CD4-positive, alpha-beta T cell treated with Interleukin-15 for 4 hours (primary cell): Measurements from ENCODE around the gene TCEAL4.

Experiments used
- DNase-seq: peaks from one replicate; pipeline ENCODE4 v3.0.0-alpha.2; 2020; ENCODE audit warnings: low spot score

TCEAL4 gene

GRCh38 chrX:103585411-103586313 is at the start of gene TCEAL4:
TCEAL4 (plus strand) TSS chrX:103585515; CDS start chrX:103586676, 1,161 bp downstream.
- peak; percentile 23 for DNase-seq

DNA sequence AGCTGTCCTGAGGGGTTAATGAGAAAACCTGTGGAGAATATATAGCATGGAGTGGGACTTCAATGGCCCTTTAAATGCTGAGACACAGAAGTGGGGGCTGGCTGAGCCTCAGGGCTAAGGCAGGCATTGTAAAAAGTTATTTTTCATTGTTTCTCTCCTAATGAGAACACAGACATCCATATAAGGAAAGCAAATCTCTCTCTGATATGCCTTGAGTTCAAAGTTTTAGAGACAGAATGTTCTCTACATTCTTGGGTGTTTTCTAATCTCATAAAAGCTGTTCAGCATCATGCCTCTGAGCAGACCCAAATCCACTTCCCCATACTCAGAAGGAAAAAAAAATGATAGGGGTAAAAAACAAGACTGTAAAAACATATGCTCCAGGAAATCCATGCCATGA is 49.2 kb upstream of the TCEAL4 start:
- DNase-seq: no peak

GRCh38 chrX:103536732-103537131 is 48.6 kb upstream of the TCEAL4 start:
- no peak for DNase-seq

- no peak for DNase-seq
Measured at GRCh38 chrX:103537871-103538387, 47.4 kb upstream of the TCEAL4 start.

DNA sequence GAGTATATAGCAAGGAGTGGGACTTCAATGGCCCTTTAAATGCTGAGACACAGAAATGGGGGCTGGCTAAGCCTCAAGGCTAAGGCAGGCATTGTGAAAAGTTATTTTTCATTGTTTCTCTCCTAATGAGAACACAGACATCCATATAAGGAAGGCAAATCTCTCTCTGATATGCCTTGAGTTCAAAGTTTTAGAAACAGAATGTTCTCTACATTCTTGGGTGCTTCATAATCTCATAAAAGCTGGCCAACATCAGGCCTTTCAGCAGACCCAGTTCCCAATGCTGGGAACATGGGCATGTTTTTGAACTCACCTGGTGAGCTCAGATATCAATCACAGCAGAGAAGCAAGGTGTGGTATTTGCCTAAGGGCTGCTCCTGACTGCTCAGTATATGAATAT is 46.6 kb upstream of the TCEAL4 start:
- no peak for DNase-seq

DNA sequence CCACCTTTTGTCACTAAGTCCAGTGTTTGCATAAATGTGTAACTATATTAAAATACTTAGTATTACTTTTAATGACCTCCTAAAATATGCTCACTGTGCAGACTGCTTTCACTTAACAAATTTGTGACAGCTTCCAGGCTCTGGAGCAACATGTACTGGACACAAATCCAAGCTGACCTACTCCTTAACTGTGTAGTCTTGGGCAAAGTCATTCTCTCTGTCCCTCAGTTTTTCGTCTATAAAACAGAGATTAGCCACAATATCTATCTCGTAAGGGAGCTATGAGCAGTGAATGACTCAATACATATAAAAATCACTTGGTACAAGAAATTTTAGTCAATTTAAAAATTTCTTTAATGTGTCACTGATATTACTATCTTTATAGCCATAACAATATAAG is 45.6 kb upstream of the TCEAL4 start:
- DNase-seq: no peak

- no peak for DNase-seq
Measured at GRCh38 chrX:103540145-103540544, 45.2 kb upstream of the TCEAL4 start.

- no peak for DNase-seq
Measured at GRCh38 chrX:103549916-103550315, 35.4 kb upstream of the TCEAL4 start.

DNA sequence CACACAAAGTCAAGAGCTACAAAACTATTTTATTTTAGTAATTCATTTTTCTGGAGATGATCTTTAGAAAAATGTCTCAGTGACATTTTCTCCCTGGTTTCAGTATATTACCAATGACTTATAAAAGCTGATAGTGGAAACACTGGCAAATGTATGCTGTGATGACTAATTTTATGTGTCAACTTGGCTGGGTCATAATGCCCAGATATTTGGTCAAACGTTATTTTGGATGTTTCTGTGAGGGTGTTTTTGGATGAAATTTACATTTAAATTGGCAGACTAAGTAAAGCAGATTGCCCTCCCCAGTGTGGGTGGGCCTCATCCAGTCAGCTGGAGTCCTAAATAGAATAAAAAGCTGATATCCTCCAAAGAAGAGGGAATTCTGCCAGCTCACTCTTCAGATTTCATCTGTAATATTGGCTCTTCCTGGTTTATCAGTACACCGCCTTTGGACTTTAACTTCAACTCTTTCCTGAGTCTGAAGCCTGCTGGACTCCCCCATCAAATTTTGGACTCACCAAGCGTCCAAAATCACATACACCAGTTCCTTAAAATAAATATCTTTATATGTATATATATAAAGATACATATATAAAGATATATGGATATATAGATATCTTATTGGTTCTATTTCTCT is 34.8 kb upstream of the TCEAL4 start:
- no peak for DNase-seq

DNA sequence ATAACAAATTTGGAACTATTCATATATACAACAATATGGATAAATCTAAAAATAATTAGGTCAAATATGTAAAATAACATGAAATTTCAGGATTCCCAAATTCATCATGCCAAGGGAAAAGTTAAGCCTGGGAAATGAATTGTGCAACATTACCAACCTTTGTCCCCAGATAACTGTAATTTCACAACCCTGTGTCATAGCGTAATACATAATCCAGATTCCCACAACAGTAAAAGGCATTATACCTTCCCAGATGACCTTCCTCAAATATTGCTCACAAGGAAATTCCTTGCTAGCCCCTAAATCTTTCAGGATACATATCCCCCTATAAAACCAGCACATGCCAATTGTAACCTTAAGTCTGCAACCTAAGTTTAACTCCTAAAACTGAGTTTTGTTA is 33.1 kb upstream of the TCEAL4 start:
- no peak for DNase-seq

DNA sequence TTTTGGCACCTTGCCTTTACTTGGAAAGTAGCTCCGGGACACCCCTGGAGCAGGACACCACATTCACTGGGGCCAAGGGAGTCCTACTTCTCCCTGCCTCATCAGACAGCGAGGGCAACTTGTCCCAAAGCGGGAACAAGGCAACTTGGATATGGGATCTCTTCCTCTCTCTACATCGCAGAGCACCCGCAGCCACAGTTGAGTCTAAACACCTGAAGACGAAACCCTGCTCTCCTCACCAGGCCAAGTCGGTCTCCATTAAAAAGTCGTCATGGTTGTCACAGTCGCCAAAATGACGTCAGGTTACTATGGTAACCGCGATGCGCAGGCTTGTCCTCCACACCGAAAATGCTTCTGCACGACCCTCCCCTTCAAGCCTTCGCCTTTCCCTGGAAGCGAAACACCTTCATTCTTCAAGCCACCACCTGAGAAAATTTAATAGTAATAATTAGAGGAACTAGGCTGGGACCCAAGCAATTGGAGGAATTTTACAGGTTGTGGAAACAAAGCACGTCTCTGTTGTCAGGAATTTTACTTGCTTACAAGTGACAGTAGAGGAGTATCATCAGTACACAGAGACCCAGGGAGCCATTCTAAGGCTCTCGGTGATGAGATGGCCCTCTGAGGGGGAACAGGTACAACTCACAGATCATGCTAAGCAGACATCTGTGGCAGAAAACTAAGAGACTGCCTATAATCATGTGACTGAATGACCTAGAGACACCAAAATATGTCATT is 30.5 kb upstream of the TCEAL4 start:
- DNase-seq: peak; percentile 57

DNA sequence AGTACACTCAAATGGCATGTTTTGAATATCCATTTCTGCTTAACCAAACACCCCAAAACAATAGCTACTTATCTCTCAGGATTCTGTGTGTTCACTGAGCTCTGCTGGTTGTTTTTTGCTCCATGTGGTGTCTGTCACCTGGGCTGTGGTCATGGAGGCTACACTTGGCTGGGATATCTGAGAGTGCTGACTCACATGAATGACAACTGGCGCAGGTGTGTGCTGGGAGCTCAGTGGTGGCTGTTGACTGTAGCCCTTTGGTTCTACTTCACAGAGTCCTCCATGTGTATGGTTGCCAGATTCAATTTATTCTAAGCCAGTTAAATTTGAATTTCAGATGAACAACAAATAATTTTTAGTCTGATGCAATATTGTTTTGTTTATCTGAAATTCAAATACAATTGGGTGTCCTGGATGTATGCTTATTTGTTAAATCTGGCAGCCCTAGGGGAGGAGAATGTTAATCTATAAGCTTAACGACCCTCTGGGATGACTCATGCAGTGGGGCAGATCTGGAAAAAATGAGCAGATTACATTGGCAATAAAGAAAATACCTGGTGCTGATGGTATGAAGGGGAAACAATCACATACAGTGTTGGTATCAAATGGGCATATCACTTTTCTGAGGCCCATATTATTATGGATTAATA is 28.2 kb upstream of the TCEAL4 start:
- no peak for DNase-seq

GRCh38 chrX:103560256-103560655 is 25.1 kb upstream of the TCEAL4 start:
- no peak for DNase-seq

- no peak for DNase-seq
Measured at GRCh38 chrX:103562801-103563200, 22.5 kb upstream of the TCEAL4 start.

- DNase-seq: no peak
Measured at GRCh38 chrX:103565197-103565596, 20.1 kb upstream of the TCEAL4 start.

DNA sequence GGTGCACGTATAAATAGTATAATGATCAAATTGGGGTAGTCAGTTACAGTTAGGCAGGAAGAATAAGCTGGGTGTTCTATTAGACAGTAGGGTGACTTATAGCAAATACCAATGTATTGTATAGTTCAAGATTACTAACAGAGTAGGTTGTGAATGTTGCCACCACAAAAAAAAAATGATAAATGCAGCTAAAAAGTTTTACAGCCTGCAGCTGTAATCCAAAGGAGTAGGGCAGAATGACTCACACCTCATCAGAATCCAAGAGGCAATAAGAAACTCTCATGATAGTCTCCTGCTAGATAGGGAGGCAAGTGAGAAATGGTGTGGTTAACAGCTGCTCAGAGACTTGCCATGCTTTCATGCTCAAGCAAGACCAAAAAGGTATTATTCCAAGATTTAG is 19.6 kb upstream of the TCEAL4 start:
- no peak for DNase-seq

GRCh38 chrX:103571121-103571520 is 14.2 kb upstream of the TCEAL4 start:
- DNase-seq: no peak

DNA sequence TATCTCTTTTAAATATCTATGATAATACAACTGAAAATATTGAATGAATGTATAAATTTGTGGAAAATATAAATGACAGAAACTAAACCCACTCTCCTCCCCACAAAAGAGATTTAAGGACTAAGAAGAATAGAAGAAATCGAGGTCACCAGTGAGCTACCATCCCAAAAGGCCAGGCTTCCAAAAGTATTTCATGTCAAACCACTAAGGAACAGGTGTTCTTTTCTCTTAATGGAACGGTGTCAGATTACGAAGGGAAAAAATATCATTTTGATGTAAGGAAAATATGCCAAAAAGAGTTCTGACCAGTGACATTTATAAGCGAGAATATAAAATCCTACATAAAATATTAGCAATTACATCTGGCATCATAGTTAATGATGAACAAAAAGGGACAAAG is 13.6 kb upstream of the TCEAL4 start:
- DNase-seq: no peak

GRCh38 chrX:103573202-103573601 is 12.1 kb upstream of the TCEAL4 start:
- DNase-seq: no peak

- DNase-seq: no peak
Measured at GRCh38 chrX:103584596-103584995, 719 bp upstream of the TCEAL4 start.

GRCh38 chrX:103586314-103586646 is 965 bp downstream of the TCEAL4 start:
- DNase-seq: no peak

DNA sequence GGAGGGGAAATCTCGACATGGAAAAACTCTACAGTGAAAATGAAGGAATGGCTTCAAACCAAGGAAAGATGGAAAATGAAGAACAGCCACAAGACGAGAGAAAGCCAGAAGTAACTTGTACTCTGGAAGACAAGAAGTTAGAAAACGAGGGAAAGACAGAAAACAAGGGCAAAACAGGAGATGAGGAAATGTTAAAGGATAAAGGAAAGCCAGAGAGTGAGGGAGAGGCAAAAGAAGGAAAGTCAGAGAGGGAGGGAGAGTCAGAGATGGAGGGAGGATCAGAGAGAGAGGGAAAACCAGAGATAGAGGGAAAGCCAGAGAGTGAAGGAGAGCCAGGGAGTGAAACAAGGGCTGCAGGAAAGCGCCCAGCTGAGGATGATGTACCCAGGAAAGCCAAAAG is 1.3 kb downstream of the TCEAL4 start:
- DNase-seq: no peak
